Neutrophil (primary cell): ENCODE data around the gene IVNS1ABP.

Experiments used
- H3K27ac ChIP-seq: fragments of 200-600 bp; sonication (generic); 2 replicates; pipeline ENCODE4 v1.5.1; 2016; ENCODE audit warnings: mild to moderate bottlenecking, moderate library complexity
- H3K27me3 ChIP-seq: fragments of 200-600 bp; sonication (generic); 2 replicates; pipeline ENCODE4 v1.6.0; 2016; ENCODE audit warnings: mild to moderate bottlenecking
- H3K36me3 ChIP-seq: fragments of 200-600 bp; sonication (generic); 2 replicates; pipeline ENCODE4 v1.5.1; 2017
- H3K4me1 ChIP-seq, 2 experiments: fragments of 200-600 bp in 1 of 2; sonication (generic) in 1 of 2; 1 replicate in 1 of 2; 2 replicates in 1 of 2; pipeline versions ENCODE4 v1.5.1 to v1.6.1; 2013 to 2016; ENCODE audit warnings: low read depth in 1 of 2, low read length in 1 of 2, mild to moderate bottlenecking in 1 of 2, moderate library complexity in 1 of 2; ENCODE audit not compliant: control insufficient read depth in 1 of 2, insufficient read depth in 1 of 2
- H3K4me3 ChIP-seq, 2 experiments: fragments of 200-600 bp in 1 of 2; sonication (generic) in 1 of 2; 1 replicate in 1 of 2; 2 replicates in 1 of 2; pipeline ENCODE4 v1.5.1; 2013 to 2016; ENCODE audit warnings: low read depth in 1 of 2, low read length in 1 of 2, mild to moderate bottlenecking in 1 of 2, moderate library complexity in 1 of 2
- H3K9me3 ChIP-seq: fragments of 200-600 bp; sonication (generic); 2 replicates; pipeline ENCODE4 v1.5.1; 2016
- TF ChIP-seq, protein P1 (sequence below): fragments of 200-600 bp; sonication (generic); IDR thresholded peaks from 2 replicates; pipeline ENCODE4 v1.5.1; 2016; ENCODE audit warnings: antibody characterized with exemption

The IVNS1ABP gene

GRCh38 chr1:185292237-185292636, 24.8 kb downstream of the IVNS1ABP start:
- Histone ChIP-seq H3K9me3 (peaks cover 3% of the 10 kb centered on the region), H3K36me3 (peaks cover 55% of the 10 kb centered on the region), H3K4me3 (no peak overlapping the region), H3K4me1 (peaks cover 16 to 23% of the 10 kb centered on the region in 2 experiments), H3K27ac (peak overlapping the region; percentile 78), H3K27me3 (no peaks in the 10 kb centered on the region)
- TF ChIP-seq, protein P1, sequence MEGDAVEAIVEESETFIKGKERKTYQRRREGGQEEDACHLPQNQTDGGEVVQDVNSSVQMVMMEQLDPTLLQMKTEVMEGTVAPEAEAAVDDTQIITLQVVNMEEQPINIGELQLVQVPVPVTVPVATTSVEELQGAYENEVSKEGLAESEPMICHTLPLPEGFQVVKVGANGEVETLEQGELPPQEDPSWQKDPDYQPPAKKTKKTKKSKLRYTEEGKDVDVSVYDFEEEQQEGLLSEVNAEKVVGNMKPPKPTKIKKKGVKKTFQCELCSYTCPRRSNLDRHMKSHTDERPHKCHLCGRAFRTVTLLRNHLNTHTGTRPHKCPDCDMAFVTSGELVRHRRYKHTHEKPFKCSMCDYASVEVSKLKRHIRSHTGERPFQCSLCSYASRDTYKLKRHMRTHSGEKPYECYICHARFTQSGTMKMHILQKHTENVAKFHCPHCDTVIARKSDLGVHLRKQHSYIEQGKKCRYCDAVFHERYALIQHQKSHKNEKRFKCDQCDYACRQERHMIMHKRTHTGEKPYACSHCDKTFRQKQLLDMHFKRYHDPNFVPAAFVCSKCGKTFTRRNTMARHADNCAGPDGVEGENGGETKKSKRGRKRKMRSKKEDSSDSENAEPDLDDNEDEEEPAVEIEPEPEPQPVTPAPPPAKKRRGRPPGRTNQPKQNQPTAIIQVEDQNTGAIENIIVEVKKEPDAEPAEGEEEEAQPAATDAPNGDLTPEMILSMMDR = no peak

DNA sequence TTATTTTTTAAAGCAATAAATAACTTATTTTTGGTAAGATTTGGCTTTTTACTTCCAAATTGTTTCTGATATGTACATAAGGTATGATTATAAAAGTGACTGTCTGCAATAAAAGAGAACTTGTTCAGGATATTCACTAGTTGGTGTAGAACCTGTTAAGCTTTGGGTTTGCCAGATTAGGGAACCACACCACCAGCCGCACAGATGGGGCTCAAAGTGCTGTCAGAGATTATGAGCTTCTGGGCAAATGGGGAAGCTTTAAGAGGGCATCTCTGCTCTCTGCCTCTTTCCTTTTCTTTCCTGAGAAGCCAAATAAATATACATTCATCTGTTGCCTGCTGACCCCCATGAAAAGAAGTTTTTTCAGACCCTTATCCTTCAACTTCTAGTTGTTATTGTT, 25.4 kb downstream of the IVNS1ABP start:
- Histone ChIP-seq H3K4me3 (no peak overlapping the region), H3K9me3 (peaks cover 3% of the 10 kb centered on the region), H3K27ac (peak overlapping the region; percentile 54), H3K4me1 (peaks cover 16 to 23% of the 10 kb centered on the region in 2 experiments), H3K36me3 (peaks cover 49% of the 10 kb centered on the region), H3K27me3 (no peaks in the 10 kb centered on the region)
- TF ChIP-seq, protein P1 = no peak

DNA sequence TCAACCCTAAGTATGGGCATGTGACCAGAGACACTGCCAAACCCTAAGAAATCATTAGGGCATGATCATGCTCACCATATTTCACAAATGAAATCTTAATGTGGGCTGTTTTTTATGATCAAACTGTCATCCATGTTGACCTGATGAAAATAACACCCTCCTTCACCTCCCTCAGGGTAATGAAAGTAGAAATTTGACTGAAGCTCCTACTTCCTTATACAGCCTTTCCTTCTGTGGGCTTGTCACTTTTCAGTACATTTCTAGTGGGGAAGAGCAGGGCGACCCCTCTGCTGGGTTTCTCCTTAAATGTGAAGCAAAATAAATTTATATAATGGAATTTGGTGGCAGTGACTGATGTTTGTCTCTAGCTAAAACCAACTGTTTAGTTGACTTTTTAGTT, 25.9 kb downstream of the IVNS1ABP start:
- TF ChIP-seq, protein P1 = no peak
- H3K4me1 ChIP-seq = peaks cover 16 to 23% of the 10 kb centered on the region in 2 experiments
- no peaks in the 10 kb centered on the region for H3K27me3 ChIP-seq
- H3K36me3 ChIP-seq = peaks cover 44% of the 10 kb centered on the region
- H3K27ac ChIP-seq = peak overlapping the region; percentile 54
- peaks cover under 1% of the 10 kb centered on the region for H3K9me3 ChIP-seq
- H3K4me3 ChIP-seq = no peak overlapping the region

DNA sequence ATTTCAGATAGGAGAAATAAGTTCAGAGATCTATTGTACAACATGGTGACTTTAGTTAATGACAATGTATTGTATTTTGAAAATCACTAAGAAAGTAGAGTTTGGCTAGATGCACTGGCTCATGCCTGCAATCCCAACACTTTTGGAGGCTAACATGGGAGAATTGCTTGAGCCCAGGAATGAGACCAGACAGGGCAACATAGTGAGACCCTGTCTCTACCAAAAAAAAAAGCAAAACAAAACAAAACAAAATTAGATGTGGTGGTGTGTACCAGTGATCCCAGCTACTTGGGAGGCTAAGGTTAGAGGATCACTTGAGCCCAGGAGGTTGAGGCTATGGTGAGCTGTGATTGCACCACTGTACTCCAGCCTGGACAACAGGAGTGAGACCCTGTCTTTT, 27.2 kb downstream of the IVNS1ABP start:
- Histone ChIP-seq H3K27me3 (no peaks in the 10 kb centered on the region), H3K9me3 (no peaks in the 10 kb centered on the region), H3K36me3 (peaks cover 32% of the 10 kb centered on the region), H3K4me3 (no peak overlapping the region), H3K4me1 (peaks cover 16 to 23% of the 10 kb centered on the region in 2 experiments), H3K27ac (no peak overlapping the region)
- TF ChIP-seq, protein P1 = no peak

DNA sequence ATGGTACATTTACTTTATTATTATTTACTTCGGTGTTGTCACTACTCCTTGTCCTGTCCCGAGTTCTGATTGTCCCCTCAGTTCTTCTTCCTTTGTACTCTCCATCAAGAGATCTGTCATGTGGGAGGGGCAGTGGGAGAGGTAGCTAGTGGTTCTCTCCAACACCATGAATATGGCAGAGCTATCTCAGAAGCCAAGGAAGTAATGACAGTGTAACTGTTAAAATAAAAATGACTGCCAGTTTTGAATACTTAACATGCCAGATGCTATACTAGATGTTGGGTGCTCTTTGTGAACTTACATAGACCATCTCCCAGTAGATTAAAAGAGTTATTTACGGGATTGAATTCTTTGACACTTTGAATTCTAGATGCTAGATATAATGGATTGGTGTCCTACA, 28.6 kb downstream of the IVNS1ABP start:
- TF ChIP-seq, protein P1 = no peak
- H3K27ac ChIP-seq = no peak overlapping the region
- H3K9me3 ChIP-seq = no peaks in the 10 kb centered on the region
- peaks cover 16 to 23% of the 10 kb centered on the region in 2 experiments for H3K4me1 ChIP-seq
- H3K4me3 ChIP-seq = no peak overlapping the region
- no peaks in the 10 kb centered on the region for H3K27me3 ChIP-seq
- H3K36me3 ChIP-seq = peaks cover 17% of the 10 kb centered on the region

DNA sequence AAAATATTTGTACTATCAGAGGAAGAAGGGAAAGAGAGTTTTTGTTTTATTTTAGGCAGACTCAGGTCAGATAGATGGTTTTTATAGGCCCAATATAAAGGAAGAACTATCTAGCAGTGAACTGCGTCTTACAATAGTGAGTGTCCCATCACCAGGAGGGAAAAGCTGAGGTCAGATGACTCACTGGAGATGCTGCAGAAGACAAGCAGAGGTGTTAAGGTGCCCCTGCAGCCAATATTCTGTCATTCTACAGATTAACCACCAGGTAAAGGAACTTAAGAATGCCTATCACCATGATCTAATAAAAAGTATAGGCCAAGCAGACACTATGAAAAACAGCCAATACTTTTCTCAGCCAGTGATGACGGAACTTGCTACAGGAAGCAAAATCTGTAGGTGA, 29.6 kb downstream of the IVNS1ABP start:
- no peak overlapping the region for H3K27ac ChIP-seq
- no peaks in the 10 kb centered on the region for H3K9me3 ChIP-seq
- TF ChIP-seq, protein P1 = no peak
- H3K36me3 ChIP-seq = peaks cover 8% of the 10 kb centered on the region
- no peaks in the 10 kb centered on the region for H3K27me3 ChIP-seq
- H3K4me3 ChIP-seq = no peak overlapping the region
- H3K4me1 ChIP-seq = peaks cover 10 to 15% of the 10 kb centered on the region in 2 experiments
